Measurements from ENCODE around the gene U2AF1L4. TPM values are rescaled to one million over a fixed set of nuclear protein-coding genes. Genes with fewer than 3 reads are reported as not detected.

U2AF1L4 gene
- total and polyA plus RNA-seq, 2 experiments from 2014 or later = 27.4 to 60.7 TPM

- H3K79me2 ChIP-seq = no peaks in the 10 kb centered on the region
- no peak overlapping the region for H3K4me3 ChIP-seq
- TF ChIP-seq CTCF (IDR thresholded peaks at IDR 0.05; ENCODE audit: poor library complexity) = no peak
- TF ChIP-seq EZH2 (IDR thresholded peaks at IDR 0.05; ENCODE audit: borderline replicate concordance) = no peak
- no peak for TF ChIP-seq EZH2phosphoT487 (IDR thresholded peaks at IDR 0.05; ENCODE audit: low read depth, severe bottlenecking, unreplicated experiment)
- peaks cover 4% of the 10 kb centered on the region for H3K4me1 ChIP-seq (ENCODE audit: insufficient read depth)
- no peaks in the 10 kb centered on the region for H3K9me3 ChIP-seq (ENCODE audit: low read depth)
- no peaks in the 10 kb centered on the region for H3K36me3 ChIP-seq (replicated peaks; ENCODE audit: insufficient read depth, low read depth)
- no peaks in the 10 kb centered on the region for H3K9me2 ChIP-seq (replicated peaks; ENCODE audit: insufficient read depth)
- no peak for DNase-seq (ENCODE audit: low spot score)
- H4K20me1 ChIP-seq (ENCODE audit: insufficient read depth, poor library complexity, severe bottlenecking) = no peaks in the 10 kb centered on the region
- H3K27me3 ChIP-seq = no peaks in the 10 kb centered on the region
- H2AFZ ChIP-seq = no peak overlapping the region
- H3K27ac ChIP-seq = no peak overlapping the region
- H3K4me2 ChIP-seq = no peak overlapping the region
- 85% methylated on average over 8 of the region's 9 CpGs for WGBS (ENCODE audit: low lambda C conversion rate, missing lambda C conversion rate)
Measured at GRCh38 chr19:35781650-35782049, 36.4 kb upstream of the U2AF1L4 start.

- Histone ChIP-seq H3K9me2 (replicated peaks; ENCODE audit: insufficient read depth) (no peaks in the 10 kb centered on the region), H3K79me2 (peaks cover 4% of the 10 kb centered on the region), H4K20me1 (ENCODE audit: insufficient read depth, poor library complexity, severe bottlenecking) (no peaks in the 10 kb centered on the region), H2AFZ (no peak overlapping the region), H3K27ac (no peak overlapping the region), H3K36me3 (replicated peaks; ENCODE audit: insufficient read depth, low read depth) (no peaks in the 10 kb centered on the region), H3K27me3 (no peaks in the 10 kb centered on the region), H3K9me3 (ENCODE audit: low read depth) (no peaks in the 10 kb centered on the region), H3K4me3 (no peak overlapping the region), H3K4me1 (ENCODE audit: insufficient read depth) (peaks cover 10% of the 10 kb centered on the region), H3K4me2 (no peak overlapping the region)
- no peak for DNase-seq (ENCODE audit: low spot score)
- 93% methylated on average over 20 of the region's 20 CpGs for WGBS (ENCODE audit: low lambda C conversion rate, missing lambda C conversion rate)
- TF ChIP-seq EZH2phosphoT487 (IDR thresholded peaks at IDR 0.05; ENCODE audit: low read depth, severe bottlenecking, unreplicated experiment) = no peak
- TF ChIP-seq CTCF (IDR thresholded peaks at IDR 0.05; ENCODE audit: poor library complexity) = no peak
- no peak for TF ChIP-seq EZH2 (IDR thresholded peaks at IDR 0.05; ENCODE audit: borderline replicate concordance)
Measured at GRCh38 chr19:35780717-35781116, 35.5 kb upstream of the U2AF1L4 start.

DNA sequence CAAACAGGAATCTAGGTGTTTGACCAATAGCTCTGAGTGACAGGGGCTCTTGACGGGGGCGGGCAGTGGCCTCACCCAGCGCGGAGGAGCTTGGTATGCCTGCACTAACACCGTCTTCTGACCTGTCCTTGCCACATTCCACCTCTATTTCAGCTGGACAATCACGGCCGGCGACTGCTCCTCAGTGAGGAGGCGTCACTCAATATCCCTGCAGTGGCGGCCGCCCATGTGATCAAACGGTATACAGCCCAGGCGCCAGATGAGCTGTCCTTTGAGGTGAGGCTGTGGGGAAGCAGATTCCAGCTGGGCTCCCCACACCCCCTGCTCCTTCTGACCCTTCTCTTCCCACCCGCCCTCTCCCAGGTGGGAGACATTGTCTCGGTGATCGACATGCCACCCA lies 34.8 kb upstream of the U2AF1L4 start:
- H3K79me2 ChIP-seq = peaks cover 4% of the 10 kb centered on the region
- H3K27me3 ChIP-seq = no peaks in the 10 kb centered on the region
- no peaks in the 10 kb centered on the region for H3K9me2 ChIP-seq (replicated peaks; ENCODE audit: insufficient read depth)
- H4K20me1 ChIP-seq (ENCODE audit: insufficient read depth, poor library complexity, severe bottlenecking) = no peaks in the 10 kb centered on the region
- no peaks in the 10 kb centered on the region for H3K36me3 ChIP-seq (replicated peaks; ENCODE audit: insufficient read depth, low read depth)
- TF ChIP-seq CTCF (IDR thresholded peaks at IDR 0.05; ENCODE audit: poor library complexity) = no peak
- TF ChIP-seq EZH2 (IDR thresholded peaks at IDR 0.05; ENCODE audit: borderline replicate concordance) = no peak
- no peak for TF ChIP-seq EZH2phosphoT487 (IDR thresholded peaks at IDR 0.05; ENCODE audit: low read depth, severe bottlenecking, unreplicated experiment)
- H3K4me1 ChIP-seq (ENCODE audit: insufficient read depth) = peaks cover 10% of the 10 kb centered on the region
- no peak overlapping the region for H3K4me3 ChIP-seq
- H3K4me2 ChIP-seq = no peak overlapping the region
- 95% methylated on average over 16 of the region's 16 CpGs for WGBS (ENCODE audit: low lambda C conversion rate, missing lambda C conversion rate)
- H3K27ac ChIP-seq = no peak overlapping the region
- H2AFZ ChIP-seq = no peak overlapping the region
- H3K9me3 ChIP-seq (ENCODE audit: low read depth) = no peaks in the 10 kb centered on the region
- DNase-seq (ENCODE audit: low spot score) = no peak

DNA sequence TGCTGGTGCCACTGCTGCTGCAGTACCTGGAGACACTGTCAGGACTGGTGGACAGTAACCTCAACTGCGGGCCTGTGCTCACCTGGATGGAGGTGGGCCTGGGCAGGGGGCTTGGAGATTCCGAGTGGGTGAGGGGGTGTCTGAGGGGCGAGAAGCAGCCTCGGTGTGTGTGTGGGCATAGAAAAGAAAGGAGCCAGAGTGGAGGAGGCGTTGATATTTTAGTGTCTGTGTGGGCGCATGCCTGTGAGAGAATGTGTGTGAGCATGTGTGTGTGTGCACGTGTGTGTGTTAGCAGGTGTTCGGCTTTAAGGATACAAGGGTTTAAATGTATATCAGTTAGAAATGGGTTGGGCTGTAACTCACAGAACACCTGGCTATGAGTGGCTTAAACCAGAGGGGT lies 33.8 kb upstream of the U2AF1L4 start:
- H3K36me3 ChIP-seq (replicated peaks; ENCODE audit: insufficient read depth, low read depth) = no peaks in the 10 kb centered on the region
- WGBS (ENCODE audit: low lambda C conversion rate, missing lambda C conversion rate) = 95% methylated on average over 8 of the region's 8 CpGs
- no peaks in the 10 kb centered on the region for H3K9me3 ChIP-seq (ENCODE audit: low read depth)
- H2AFZ ChIP-seq = no peak overlapping the region
- H3K4me3 ChIP-seq = no peak overlapping the region
- DNase-seq (ENCODE audit: low spot score) = no peak
- H3K9me2 ChIP-seq (replicated peaks; ENCODE audit: insufficient read depth) = no peaks in the 10 kb centered on the region
- peaks cover 10% of the 10 kb centered on the region for H3K4me1 ChIP-seq (ENCODE audit: insufficient read depth)
- no peaks in the 10 kb centered on the region for H4K20me1 ChIP-seq (ENCODE audit: insufficient read depth, poor library complexity, severe bottlenecking)
- H3K79me2 ChIP-seq = peaks cover 4% of the 10 kb centered on the region
- no peak overlapping the region for H3K4me2 ChIP-seq
- no peaks in the 10 kb centered on the region for H3K27me3 ChIP-seq
- no peak overlapping the region for H3K27ac ChIP-seq
- no peak for TF ChIP-seq CTCF (IDR thresholded peaks at IDR 0.05; ENCODE audit: poor library complexity)
- no peak for TF ChIP-seq EZH2 (IDR thresholded peaks at IDR 0.05; ENCODE audit: borderline replicate concordance)

Measured in hepatocyte (in vitro differentiated cells).